GM06990 (cell line): Measurements from ENCODE around the gene SEPHS2.

Source experiments
- DNase-seq: peaks from one replicate; pipeline ENCODE4 v3.0.0-alpha.2; 2011; ENCODE audit not compliant: insufficient read length; ENCODE audit errors: extremely low read depth
- H3K27me3 ChIP-seq: replicated peaks from 2 replicates; pipeline ENCODE4 v1.6.0; 2011; ENCODE audit warnings: low read length; ENCODE audit not compliant: control insufficient read depth, insufficient read depth
- H3K36me3 ChIP-seq: 2 replicates; pipeline ENCODE4 v1.5.1; 2011; ENCODE audit warnings: low read length; ENCODE audit not compliant: control insufficient read depth, insufficient read depth
- H3K4me3 ChIP-seq: replicated peaks from 2 replicates; pipeline ENCODE4 v1.5.1; 2011; ENCODE audit warnings: low read depth, mild to moderate bottlenecking, control low read depth, low read length
- TF ChIP-seq, protein P1 (sequence below): IDR thresholded peaks from 2 replicates; pipeline ENCODE4 v1.5.1; 2011; ENCODE audit warnings: low read length, control low read depth, mild to moderate bottlenecking, inconsistent platforms; ENCODE audit not compliant: insufficient read depth, poor library complexity, severe bottlenecking

The SEPHS2 gene

GRCh38 chr16:30409125-30410060, 36.3 kb downstream of the SEPHS2 start:
- Histone ChIP-seq H3K36me3 (no peaks in the 10 kb centered on the region; the same call in 1 of the 2 replicates), H3K4me3 (no peak overlapping the region), H3K27me3 (no peaks in the 10 kb centered on the region)
- TF ChIP-seq, protein P1, sequence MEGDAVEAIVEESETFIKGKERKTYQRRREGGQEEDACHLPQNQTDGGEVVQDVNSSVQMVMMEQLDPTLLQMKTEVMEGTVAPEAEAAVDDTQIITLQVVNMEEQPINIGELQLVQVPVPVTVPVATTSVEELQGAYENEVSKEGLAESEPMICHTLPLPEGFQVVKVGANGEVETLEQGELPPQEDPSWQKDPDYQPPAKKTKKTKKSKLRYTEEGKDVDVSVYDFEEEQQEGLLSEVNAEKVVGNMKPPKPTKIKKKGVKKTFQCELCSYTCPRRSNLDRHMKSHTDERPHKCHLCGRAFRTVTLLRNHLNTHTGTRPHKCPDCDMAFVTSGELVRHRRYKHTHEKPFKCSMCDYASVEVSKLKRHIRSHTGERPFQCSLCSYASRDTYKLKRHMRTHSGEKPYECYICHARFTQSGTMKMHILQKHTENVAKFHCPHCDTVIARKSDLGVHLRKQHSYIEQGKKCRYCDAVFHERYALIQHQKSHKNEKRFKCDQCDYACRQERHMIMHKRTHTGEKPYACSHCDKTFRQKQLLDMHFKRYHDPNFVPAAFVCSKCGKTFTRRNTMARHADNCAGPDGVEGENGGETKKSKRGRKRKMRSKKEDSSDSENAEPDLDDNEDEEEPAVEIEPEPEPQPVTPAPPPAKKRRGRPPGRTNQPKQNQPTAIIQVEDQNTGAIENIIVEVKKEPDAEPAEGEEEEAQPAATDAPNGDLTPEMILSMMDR: peak; percentile 98
- DNase-seq: peak; percentile 80

DNA sequence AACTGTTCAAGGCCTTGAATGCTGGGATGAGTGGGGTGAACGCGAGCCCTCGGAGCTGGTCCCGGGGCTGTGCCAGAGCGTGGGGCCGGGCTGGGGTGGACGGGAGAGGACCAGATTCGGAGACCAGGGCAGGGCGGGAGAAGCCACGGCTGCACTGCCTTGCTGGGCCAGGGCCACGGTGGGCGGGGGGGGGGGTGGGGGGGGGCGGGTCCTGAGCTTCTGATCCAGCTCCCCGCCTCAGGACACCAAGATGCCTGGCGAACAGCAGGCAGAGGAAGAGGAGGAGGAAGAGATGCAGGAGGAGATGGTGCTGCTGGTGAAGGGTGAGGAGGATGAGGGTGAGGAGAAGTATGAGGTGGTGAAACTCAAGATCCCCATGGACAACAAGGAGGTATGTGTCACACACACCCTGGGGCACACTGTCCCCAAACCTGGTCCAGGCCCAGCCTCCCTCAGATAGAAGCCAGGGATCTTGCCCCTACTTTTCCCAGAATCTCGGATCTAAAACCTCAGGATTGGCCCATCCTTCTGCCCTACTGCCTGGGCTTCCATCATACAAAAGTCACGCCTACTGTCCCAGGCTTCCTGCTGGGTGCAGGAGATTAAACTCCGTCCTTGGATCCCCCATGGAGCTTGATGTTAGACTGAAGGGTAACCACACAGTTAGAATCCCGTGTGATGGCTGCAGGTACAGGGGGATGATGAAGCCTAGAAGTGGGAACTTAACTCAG, 37.7 kb downstream of the SEPHS2 start:
- Histone ChIP-seq H3K4me3 (peak overlapping the region; percentile 75), H3K27me3 (no peaks in the 10 kb centered on the region), H3K36me3 (no peaks in the 10 kb centered on the region)
- TF ChIP-seq, protein P1: no peak
- no peak for DNase-seq

DNA sequence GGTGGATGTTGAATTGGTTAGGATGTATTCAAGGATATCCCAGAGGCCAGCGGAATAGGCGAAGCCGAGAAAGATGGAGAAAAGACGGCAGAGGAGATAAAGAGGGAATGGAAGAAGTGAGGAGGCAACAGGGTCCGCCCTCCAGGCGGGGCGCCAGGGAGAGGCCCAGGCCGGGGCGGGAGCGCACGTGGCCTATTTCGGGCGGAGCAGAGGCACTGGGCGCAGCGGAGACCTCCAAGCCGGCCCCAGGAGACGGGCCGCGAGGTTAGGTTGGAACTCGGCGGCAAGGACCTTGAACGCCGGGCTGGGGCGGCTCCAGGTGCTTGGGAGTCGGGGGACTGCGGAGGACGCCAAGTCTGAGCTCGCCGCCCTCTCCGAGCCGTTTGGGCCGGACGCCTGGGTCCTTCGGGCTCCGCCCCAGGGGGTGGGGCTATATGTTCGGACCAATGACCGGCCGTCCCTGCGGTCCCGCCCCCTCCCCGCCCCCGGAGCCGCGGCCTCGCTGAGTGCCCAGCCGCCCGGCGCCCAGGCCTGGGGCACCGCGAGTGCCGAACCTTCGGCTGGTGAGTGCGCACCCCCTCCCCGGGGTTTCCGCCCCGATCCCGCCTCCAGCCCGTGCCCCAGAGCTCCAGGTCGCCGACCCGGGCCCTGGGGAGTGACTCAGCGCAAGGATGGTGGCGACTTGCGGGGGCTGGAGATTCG, 38.4 kb downstream of the SEPHS2 start, which contains the start of gene ZNF771:
Gene ZNF771 (plus strand): TSS at position 505 of the 702 bp plus-strand sequence. CDS start 448 bp downstream, outside the sequence.
- Histone ChIP-seq H3K4me3 (peak within 1 kb of the TSS; percentile 75), H3K27me3 (no peaks in the 10 kb centered on the region), H3K36me3 (no peaks in the 10 kb centered on the region)
- DNase-seq: peak; percentile 89
- TF ChIP-seq, protein P1: peak; percentile 24

GRCh38 chr16:30406795-30407101, 38.9 kb downstream of the SEPHS2 start:
- TF ChIP-seq, protein P1: no peak

DNA sequence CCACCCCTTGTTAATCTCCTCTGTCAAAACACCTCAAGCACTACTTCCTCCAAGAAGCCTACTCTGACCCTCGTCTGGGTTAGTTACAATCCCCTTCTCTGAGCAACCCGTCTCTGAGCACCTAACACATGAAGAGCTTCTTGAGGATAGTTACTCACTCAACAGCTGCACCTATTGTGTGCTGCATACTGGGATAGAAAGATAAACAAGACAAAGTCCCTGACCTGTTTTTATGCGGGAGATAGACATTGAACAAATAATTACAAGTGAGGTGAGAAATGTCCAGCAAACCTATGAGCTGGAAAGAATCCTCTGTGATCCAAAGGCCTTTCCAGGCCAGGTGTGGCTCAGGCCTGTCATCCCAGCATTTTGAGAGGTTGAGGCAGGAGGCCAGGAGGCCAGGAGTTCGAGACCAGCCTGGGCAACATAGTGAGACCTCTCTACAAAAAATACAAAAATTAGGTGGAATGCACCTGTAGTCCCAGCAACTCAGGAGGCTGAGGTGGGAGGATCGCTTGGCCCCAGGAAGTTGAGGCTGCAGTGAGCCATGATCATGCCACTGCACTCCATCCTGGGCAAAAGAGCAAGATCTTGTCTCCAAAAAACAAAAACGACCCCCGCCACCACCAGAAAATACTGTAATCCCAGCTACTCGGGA, 43.8 kb downstream of the SEPHS2 start:
- TF ChIP-seq, protein P1: no peak
- Histone ChIP-seq H3K36me3 (peaks cover 4% of the 10 kb centered on the region), H3K4me3 (no peak overlapping the region), H3K27me3 (no peaks in the 10 kb centered on the region)
- DNase-seq: no peak

More at GRCh38 chr16:30406795-30407101, 38.9 kb downstream of the SEPHS2 start:
- DNase-seq: no peak
- Histone ChIP-seq H3K4me3 (peak overlapping the region; percentile 75), H3K36me3 (no peaks in the 10 kb centered on the region), H3K27me3 (no peaks in the 10 kb centered on the region)
